HUES6 (cell line): ENCODE data around the gene SYMPK.
"Not testable (repeated sequence)": the region's sequence is repeated elsewhere in the genome, so short reads cannot be mapped to it uniquely, and the experiment has no call there.

Experiments
- H3K27ac ChIP-seq: 2 replicates; pipeline ENCODE4 v1.7.0; 2013; ENCODE audit warnings: low read depth, mild to moderate bottlenecking, low read length, inconsistent platforms
- H3K27me3 ChIP-seq: 2 replicates; pipeline ENCODE4 v1.6.1; 2013; ENCODE audit warnings: low read length; ENCODE audit not compliant: control insufficient read depth, insufficient read depth
- H3K36me3 ChIP-seq: 2 replicates; pipeline ENCODE4 v1.6.1; 2013; ENCODE audit warnings: low read length; ENCODE audit not compliant: control insufficient read depth, insufficient read depth
- H3K4me1 ChIP-seq: 2 replicates; pipeline ENCODE4 v1.6.1; 2013; ENCODE audit warnings: low read length; ENCODE audit not compliant: control insufficient read depth, insufficient read depth
- H3K4me3 ChIP-seq: 2 replicates; pipeline ENCODE4 v1.5.1; 2013; ENCODE audit warnings: low read depth, low read length
- H3K9ac ChIP-seq: one replicate; pipeline ENCODE4 v1.6.1; 2013; ENCODE audit warnings: mild to moderate bottlenecking, low read length
- H3K9me3 ChIP-seq: 2 replicates; pipeline ENCODE4 v1.6.1; 2013; ENCODE audit warnings: low read depth, low read length; ENCODE audit not compliant: control insufficient read depth, insufficient read depth

Gene SYMPK

DNA sequence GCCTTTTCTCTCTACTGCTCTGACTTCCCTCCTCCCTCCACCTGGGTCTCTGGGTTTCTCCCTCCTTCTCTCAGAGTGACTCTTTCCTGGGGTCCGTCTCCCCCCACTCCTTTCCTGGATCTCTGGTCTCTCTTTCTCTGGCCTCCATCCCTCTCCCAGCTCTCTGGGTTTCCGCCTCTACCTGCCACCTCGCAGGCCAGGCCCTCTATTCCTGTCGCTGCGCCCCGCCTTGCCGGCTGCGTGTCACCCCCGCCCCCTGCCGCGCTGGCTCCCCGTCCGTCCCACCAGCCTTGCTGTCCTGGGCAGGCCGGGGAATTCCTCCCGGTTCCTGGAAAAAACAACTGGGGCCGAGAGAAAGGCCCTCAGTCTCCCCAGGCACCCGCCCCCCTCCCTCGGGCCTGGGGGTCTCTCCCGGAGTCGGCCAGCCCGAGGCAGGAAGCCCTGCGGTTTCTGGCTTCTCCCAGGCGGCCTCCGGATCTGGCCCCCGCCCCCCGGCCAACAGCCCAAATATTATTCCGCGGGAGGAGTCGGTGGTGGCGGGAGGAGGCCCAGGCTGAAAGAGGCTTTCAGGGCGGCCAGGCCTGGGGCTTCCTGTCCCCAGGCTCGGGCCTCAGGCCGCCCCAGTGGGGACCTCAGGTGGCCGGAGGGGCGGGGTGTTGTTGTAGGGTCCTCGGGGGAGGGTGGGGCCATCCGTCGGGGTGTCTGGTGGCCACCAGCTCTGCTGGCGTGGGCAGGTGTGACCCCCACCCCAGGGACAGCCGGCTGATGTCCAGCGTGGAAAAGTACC lies 13.7 kb upstream of the SYMPK start:
- Histone ChIP-seq H3K9ac (peak overlapping the region; percentile 17), H3K9me3 (no peaks in the 10 kb centered on the region), H3K4me1 (peaks cover 25% of the 10 kb centered on the region), H3K27me3 (no peaks in the 10 kb centered on the region), H3K27ac (peak overlapping the region; percentile 76; the same call in 1 of the 2 replicates), H3K36me3 (peaks cover 13% of the 10 kb centered on the region), H3K4me3 (peak overlapping the region; percentile 51)

- H3K4me3 ChIP-seq: peak overlapping the region; percentile 51
- peaks cover 20% of the 10 kb centered on the region for H3K4me1 ChIP-seq
- peaks cover 13% of the 10 kb centered on the region for H3K36me3 ChIP-seq
- H3K27me3 ChIP-seq: no peaks in the 10 kb centered on the region
- no peaks in the 10 kb centered on the region for H3K9me3 ChIP-seq
- peak overlapping the region; percentile 17 for H3K9ac ChIP-seq
- H3K27ac ChIP-seq: peak overlapping the region; percentile 76; the same call in 1 of the 2 replicates
Measured at GRCh38 chr19:45876161-45876410, 13.1 kb upstream of the SYMPK start.

GRCh38 chr19:45874620-45874966 lies 11.6 kb upstream of the SYMPK start:
- Histone ChIP-seq H3K4me3 (no peak overlapping the region), H3K27ac (no peak overlapping the region), H3K4me1 (peaks cover 18% of the 10 kb centered on the region), H3K9ac (no peak overlapping the region), H3K27me3 (no peaks in the 10 kb centered on the region), H3K9me3 (no peaks in the 10 kb centered on the region), H3K36me3 (peaks cover 13% of the 10 kb centered on the region)

DNA sequence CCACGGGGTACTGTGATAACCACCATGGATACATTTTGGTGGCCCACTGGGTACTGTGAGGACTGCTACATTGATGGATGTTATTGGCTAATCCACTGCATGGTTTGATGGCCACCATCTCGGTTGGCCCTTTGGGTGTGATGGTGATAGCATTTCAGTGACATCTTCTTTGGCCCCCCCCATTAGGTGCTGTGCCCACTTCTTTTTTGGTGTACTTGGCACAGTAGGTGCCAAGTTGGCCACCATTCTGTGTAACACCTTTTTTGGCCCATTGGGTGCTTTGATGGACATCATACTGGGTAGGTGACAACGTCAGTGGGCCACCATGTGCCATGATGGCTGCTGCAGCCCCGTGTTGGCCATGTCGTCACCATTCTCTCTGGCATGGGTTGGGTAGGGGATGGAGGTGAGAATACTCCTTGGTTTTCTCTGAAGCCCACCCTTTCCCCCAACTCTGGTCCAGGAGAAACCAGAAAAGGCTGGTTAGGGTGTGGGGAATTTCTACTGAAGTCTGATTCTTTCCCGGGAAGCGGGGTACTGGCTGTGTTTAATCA lies 10.3 kb upstream of the SYMPK start:
- Histone ChIP-seq H3K4me3 (no peak overlapping the region), H3K27ac (no peak overlapping the region), H3K27me3 (no peaks in the 10 kb centered on the region), H3K9ac (no peak overlapping the region), H3K9me3 (no peaks in the 10 kb centered on the region), H3K4me1 (peaks cover 18% of the 10 kb centered on the region), H3K36me3 (peaks cover 13% of the 10 kb centered on the region)

DNA sequence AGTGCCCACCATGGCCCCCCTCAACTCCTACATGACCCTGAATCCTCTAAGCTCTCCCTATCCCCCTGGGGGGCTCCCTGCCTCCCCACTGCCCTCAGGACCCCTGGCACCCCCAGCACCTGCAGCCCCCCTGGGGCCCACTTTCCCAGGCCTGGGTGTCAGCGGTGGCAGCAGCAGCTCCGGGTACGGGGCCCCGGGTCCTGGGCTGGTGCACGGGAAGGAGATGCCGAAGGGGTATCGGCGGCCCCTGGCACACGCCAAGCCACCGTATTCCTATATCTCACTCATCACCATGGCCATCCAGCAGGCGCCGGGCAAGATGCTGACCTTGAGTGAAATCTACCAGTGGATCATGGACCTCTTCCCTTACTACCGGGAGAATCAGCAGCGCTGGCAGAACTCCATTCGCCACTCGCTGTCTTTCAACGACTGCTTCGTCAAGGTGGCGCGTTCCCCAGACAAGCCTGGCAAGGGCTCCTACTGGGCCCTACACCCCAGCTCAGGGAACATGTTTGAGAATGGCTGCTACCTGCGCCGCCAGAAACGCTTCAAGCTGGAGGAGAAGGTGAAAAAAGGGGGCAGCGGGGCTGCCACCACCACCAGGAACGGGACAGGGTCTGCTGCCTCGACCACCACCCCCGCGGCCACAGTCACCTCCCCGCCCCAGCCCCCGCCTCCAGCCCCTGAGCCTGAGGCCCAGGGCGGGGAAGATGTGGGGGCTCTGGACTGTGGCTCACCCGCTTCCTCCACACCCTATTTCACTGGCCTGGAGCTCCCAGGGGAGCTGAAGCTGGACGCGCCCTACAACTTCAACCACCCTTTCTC lies 9.4 kb upstream of the SYMPK start:
- no peak overlapping the region for H3K27ac ChIP-seq
- H3K9me3 ChIP-seq: no peaks in the 10 kb centered on the region
- peaks cover 18% of the 10 kb centered on the region for H3K4me1 ChIP-seq
- H3K27me3 ChIP-seq: no peaks in the 10 kb centered on the region
- H3K9ac ChIP-seq: no peak overlapping the region
- H3K36me3 ChIP-seq: peaks cover 13% of the 10 kb centered on the region
- no peak overlapping the region for H3K4me3 ChIP-seq

GRCh38 chr19:45870798-45871197 lies 7.9 kb upstream of the SYMPK start:
- peaks cover 13% of the 10 kb centered on the region; the same call in 1 of the 2 replicates for H3K4me1 ChIP-seq
- H3K4me3 ChIP-seq: no peak overlapping the region
- H3K27ac ChIP-seq: no peak overlapping the region
- H3K36me3 ChIP-seq: peaks cover 13% of the 10 kb centered on the region
- no peak overlapping the region for H3K9ac ChIP-seq
- H3K27me3 ChIP-seq: no peaks in the 10 kb centered on the region
- H3K9me3 ChIP-seq: no peaks in the 10 kb centered on the region

DNA sequence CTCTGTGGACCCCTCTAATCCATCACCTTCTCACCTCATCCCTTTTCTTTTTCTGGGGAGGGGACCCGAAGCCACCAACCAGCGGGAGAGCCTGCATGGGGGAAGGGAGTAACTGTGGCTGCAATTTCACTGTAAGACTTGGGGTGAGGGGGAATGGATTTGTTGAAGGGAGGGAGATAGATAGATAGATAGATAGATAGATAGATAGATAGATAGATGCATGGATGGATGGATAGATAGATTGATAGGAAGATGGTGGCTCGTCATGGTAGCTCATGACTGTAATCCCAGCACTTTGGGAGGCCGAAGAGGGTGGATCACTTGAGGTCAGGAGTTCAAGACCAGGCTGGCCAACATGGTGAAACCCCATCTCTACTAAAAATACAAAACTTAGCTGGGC lies 4.3 kb upstream of the SYMPK start:
- not testable (repeated sequence) for H3K27ac ChIP-seq, H3K27me3 ChIP-seq, H3K4me3 ChIP-seq, H3K9me3 ChIP-seq, H3K36me3 ChIP-seq, H3K9ac ChIP-seq
- H3K4me1 ChIP-seq: peaks cover 18% of the 10 kb centered on the region; the same call in 1 of the 2 replicates

- Histone ChIP-seq H3K4me3 (no peak overlapping the region), H3K9me3 (no peaks in the 10 kb centered on the region), H3K27ac (no peak overlapping the region), H3K9ac (no peak overlapping the region), H3K36me3 (peaks cover under 1% of the 10 kb centered on the region; the same call in 1 of the 2 replicates), H3K27me3 (peaks cover 5% of the 10 kb centered on the region; the same call in 1 of the 2 replicates), H3K4me1 (peaks cover 18% of the 10 kb centered on the region; the same call in 1 of the 2 replicates)
Measured at GRCh38 chr19:45866400-45867176, 3.6 kb upstream of the SYMPK start.

- Histone ChIP-seq H3K27me3 (peaks cover 5% of the 10 kb centered on the region; the same call in 1 of the 2 replicates), H3K4me1 (peaks cover 18% of the 10 kb centered on the region; the same call in 1 of the 2 replicates), H3K27ac (no peak overlapping the region), H3K4me3 (peak overlapping the region; percentile 88), H3K9me3 (no peaks in the 10 kb centered on the region), H3K9ac (no peak overlapping the region), H3K36me3 (0 out of 2 replicates have a peak, but pooled peaks cover 3% of the 10 kb centered on the region)
Measured at GRCh38 chr19:45865269-45865948, 2.5 kb upstream of the SYMPK start.

- peak overlapping the region; percentile 88 for H3K4me3 ChIP-seq
- H3K4me1 ChIP-seq: peaks cover 18% of the 10 kb centered on the region; the same call in 1 of the 2 replicates
- no peaks in the 10 kb centered on the region for H3K9me3 ChIP-seq
- peaks cover 7% of the 10 kb centered on the region; the same call in 1 of the 2 replicates for H3K36me3 ChIP-seq
- peak overlapping the region; percentile 79 for H3K9ac ChIP-seq
- peaks cover 5% of the 10 kb centered on the region; the same call in 1 of the 2 replicates for H3K27me3 ChIP-seq
- peak overlapping the region; percentile 42; the same call in 1 of the 2 replicates for H3K27ac ChIP-seq
Measured at GRCh38 chr19:45864629-45865082, 1.7 kb upstream of the SYMPK start.
